DOHH2 (cell line): ENCODE measurements around the gene NEK1.

ENCODE experiments used
- CTCF ChIP-seq: fragments of 200-600 bp; sonication (generic); IDR thresholded peaks from one replicate; pipeline ENCODE4 v1.5.1; 2014; ENCODE audit warnings: antibody characterized with exemption, mild to moderate bottlenecking, low read depth, low read length; ENCODE audit not compliant: poor library complexity, severe bottlenecking
- EZH2phosphoT487 ChIP-seq: fragments of 200-600 bp; sonication (generic); IDR thresholded peaks from 2 replicates; pipeline ENCODE4 v1.6.1; 2017; ENCODE audit warnings: borderline replicate concordance, mild to moderate bottlenecking, antibody characterized with exemption, low read length, moderate library complexity, mixed read lengths

GRCh38 chr4:169632896-169633295 is 20.5 kb upstream of the NEK1 start:
- TF ChIP-seq CTCF (no peak), EZH2phosphoT487 (no peak)
